Measurements from ENCODE around the gene ST14. TPM values are rescaled to one million over a fixed set of nuclear protein-coding genes. Genes with fewer than 3 reads are reported as not detected.

Gene ST14
- total RNA-seq, 1 donor: under 0.01 TPM

- no peak for DNase-seq (ENCODE audit: low read depth)
- TF ChIP-seq CTCF (IDR thresholded peaks at IDR 0.05; ENCODE audit: insufficient read depth, low read depth, low read length): no peak
- H3K4me3 ChIP-seq (ENCODE audit: low read depth, low read length): no peak overlapping the region
Measured at GRCh38 chr11:130216591-130217132, 57.1 kb downstream of the ST14 start.

- no peak for TF ChIP-seq CTCF (IDR thresholded peaks at IDR 0.05; ENCODE audit: insufficient read depth, low read depth, low read length)
- DNase-seq (ENCODE audit: low read depth): no peak
- no peak overlapping the region for H3K4me3 ChIP-seq (ENCODE audit: low read depth, low read length)
Measured at GRCh38 chr11:130217133-130218031, 57.8 kb downstream of the ST14 start.

- no peak overlapping the region for H3K4me3 ChIP-seq (ENCODE audit: low read depth, low read length)
- DNase-seq (ENCODE audit: low read depth): no peak
- TF ChIP-seq CTCF (IDR thresholded peaks at IDR 0.05; ENCODE audit: insufficient read depth, low read depth, low read length): no peak
Measured at GRCh38 chr11:130218501-130219070, 59.0 kb downstream of the ST14 start.

GRCh38 chr11:130219148-130219547 lies 59.6 kb downstream of the ST14 start:
- no peak for DNase-seq (ENCODE audit: low read depth)
- no peak overlapping the region for H3K4me3 ChIP-seq (ENCODE audit: low read depth, low read length)
- no peak for TF ChIP-seq CTCF (IDR thresholded peaks at IDR 0.05; ENCODE audit: insufficient read depth, low read depth, low read length)

- no peak overlapping the region for H3K4me3 ChIP-seq (ENCODE audit: low read depth, low read length)
- no peak for TF ChIP-seq CTCF (IDR thresholded peaks at IDR 0.05; ENCODE audit: insufficient read depth, low read depth, low read length)
- no peak for DNase-seq (ENCODE audit: low read depth)
Measured at GRCh38 chr11:130220311-130221035, 60.9 kb downstream of the ST14 start.

- DNase-seq (ENCODE audit: low read depth): no peak
- no peak for TF ChIP-seq CTCF (IDR thresholded peaks at IDR 0.05; ENCODE audit: insufficient read depth, low read depth, low read length)
- H3K4me3 ChIP-seq (ENCODE audit: low read depth, low read length): no peak overlapping the region
Measured at GRCh38 chr11:130223291-130223971, 63.8 kb downstream of the ST14 start.

All from fibroblast of villous mesenchyme (primary cell).